ENCODE measurements around the gene RYR3.

Gene RYR3

DNA sequence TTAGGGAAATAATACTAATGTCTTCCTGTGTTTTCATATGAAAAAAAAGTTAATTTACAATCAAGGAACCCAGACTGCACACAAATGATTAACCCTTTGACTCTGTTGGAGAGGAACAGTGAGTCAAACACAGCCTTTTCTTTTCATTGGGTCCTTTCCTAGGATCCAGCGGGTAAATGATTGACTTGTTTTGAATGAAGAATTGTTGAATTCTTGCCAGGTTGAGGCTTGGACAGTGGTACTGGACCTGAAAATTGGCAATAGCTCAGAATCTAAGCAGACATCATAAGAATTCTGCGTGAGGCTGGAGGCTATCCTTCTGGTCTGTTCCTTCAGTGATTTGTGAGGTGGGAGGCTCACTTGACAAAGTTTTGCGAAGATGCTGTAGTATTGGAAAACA is 143.0 kb downstream of the RYR3 start:
- TF ChIP-seq, protein P1, sequence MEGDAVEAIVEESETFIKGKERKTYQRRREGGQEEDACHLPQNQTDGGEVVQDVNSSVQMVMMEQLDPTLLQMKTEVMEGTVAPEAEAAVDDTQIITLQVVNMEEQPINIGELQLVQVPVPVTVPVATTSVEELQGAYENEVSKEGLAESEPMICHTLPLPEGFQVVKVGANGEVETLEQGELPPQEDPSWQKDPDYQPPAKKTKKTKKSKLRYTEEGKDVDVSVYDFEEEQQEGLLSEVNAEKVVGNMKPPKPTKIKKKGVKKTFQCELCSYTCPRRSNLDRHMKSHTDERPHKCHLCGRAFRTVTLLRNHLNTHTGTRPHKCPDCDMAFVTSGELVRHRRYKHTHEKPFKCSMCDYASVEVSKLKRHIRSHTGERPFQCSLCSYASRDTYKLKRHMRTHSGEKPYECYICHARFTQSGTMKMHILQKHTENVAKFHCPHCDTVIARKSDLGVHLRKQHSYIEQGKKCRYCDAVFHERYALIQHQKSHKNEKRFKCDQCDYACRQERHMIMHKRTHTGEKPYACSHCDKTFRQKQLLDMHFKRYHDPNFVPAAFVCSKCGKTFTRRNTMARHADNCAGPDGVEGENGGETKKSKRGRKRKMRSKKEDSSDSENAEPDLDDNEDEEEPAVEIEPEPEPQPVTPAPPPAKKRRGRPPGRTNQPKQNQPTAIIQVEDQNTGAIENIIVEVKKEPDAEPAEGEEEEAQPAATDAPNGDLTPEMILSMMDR (IDR thresholded peaks at IDR 0.05; ENCODE audit: borderline replicate concordance, insufficient read depth, low read depth, low read length), result no peak
- H3K4me3 ChIP-seq (ENCODE audit: low read depth, low read length), result no peak overlapping the region

DNA sequence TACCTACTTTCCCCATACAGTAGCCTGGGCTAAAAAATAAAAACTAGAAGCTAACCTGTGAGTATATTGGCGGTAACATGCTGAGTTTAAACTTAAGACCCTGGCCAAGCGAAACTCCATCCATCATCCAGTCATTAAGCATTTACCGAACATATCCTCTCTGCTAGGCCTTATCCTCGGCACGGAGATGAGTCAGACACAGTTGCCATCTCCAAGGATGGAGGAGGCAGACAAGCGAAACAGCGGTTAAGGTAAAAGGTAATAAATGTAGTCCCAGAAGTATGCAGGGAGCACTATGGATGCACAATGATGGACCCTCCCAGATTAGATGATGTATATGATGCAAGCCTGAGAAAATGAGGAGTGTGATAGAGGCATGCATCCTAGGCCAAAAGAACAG is 143.6 kb downstream of the RYR3 start:
- TF ChIP-seq, protein P1 (IDR thresholded peaks at IDR 0.05; ENCODE audit: borderline replicate concordance, insufficient read depth, low read depth, low read length), result no peak

DNA sequence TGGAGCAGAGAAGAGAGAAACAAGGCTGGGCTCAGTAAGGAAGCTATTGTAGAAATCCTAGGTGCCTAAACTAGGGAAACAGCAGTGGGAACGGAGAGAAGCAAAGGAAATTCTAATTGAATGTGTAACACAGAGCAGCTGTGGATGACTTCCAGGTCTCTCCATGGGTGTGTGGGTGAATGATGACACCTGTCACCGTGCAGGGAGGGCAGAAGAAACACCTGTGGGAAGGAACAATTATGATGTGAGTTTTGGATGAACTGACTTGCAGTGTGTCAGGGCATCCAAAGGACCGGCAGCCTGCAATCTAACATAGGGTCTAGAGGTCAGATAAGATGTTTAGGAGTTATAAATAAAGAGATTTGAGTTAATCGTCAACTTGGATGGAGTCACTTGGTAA is 144.2 kb downstream of the RYR3 start:
- H3K4me3 ChIP-seq (ENCODE audit: low read depth, low read length), result no peak overlapping the region

More for the DNA sequence above, 143.6 kb downstream of the RYR3 start:
- H3K4me3 ChIP-seq (ENCODE audit: low read depth, low read length), result no peak overlapping the region

DNA sequence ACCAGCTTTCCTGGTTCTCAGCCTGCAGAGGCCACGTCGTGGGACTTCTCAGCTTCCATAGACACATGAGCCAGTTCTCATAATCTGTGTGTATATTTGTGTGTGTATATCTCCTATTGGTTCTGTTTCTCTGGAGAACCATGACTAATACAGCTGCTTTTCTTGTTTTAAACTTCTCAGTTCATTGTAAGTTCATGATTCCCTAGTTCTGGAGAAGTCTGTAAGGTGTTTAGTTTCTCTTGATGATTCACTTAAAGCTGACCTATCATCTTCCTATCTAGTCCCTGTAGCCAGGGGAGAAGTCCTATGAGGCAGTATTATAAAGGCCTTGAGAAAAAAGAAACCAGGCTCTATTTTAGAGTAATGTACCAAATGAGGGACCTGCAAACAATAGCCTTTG is 147.7 kb downstream of the RYR3 start:
- TF ChIP-seq, protein P1 (IDR thresholded peaks at IDR 0.05; ENCODE audit: borderline replicate concordance, insufficient read depth, low read depth, low read length), result no peak
- H3K4me3 ChIP-seq (ENCODE audit: low read depth, low read length), result no peak overlapping the region

More for the DNA sequence above, 144.2 kb downstream of the RYR3 start:
- TF ChIP-seq, protein P1 (IDR thresholded peaks at IDR 0.05; ENCODE audit: borderline replicate concordance, insufficient read depth, low read depth, low read length), result no peak

DNA sequence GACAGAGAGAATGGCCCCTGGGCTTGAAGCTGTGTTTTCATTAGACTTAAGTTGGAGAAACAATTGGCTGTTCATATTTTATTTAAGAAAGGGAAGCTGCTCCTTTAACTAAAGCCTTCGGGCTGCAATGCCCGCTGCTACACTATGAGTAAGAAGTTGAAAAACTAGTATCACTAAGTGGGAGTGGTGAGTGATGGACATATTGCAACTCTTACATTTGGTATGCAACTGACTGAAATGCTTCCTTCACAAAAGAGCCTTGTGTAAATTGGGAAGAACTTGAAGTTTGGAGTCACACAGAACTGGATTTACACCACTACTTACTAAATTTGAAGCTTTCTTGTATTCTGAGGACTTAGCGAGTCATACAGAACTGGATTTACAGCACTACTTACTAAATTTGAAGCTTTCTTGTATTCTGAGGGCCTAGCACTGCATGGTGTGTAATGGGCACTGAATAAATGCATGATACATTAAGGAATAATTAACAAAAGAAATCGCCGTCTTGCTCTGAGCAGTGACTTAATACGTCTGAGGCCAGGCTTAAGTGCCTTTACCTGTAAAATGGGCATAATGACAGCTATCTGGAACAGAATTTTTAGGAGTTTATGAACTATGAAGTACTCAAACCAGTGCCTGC is 149.5 kb downstream of the RYR3 start:
- TF ChIP-seq, protein P1 (IDR thresholded peaks at IDR 0.05; ENCODE audit: borderline replicate concordance, insufficient read depth, low read depth, low read length), result no peak
- H3K4me3 ChIP-seq (ENCODE audit: low read depth, low read length), result no peak overlapping the region

DNA sequence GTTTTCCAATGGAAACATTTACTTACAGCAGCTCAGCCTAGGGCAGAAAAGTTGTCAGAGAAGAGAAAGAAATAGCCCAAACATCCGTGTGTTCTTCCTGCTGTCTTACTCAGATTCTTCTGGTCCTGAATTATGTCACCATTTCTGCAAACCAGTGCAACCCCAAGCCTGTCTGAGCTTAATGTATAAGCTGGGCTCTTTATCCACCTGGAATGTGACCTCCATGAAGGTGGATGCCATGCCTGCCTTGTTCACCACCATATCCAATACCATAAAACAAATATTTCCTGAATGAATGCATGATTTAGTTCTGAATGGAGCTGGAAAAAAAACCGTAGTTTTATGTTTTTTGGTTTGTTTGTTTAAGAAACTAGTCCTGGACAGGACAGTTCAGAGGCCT is 150.9 kb downstream of the RYR3 start:
- no peak overlapping the region for H3K4me3 ChIP-seq (ENCODE audit: low read depth, low read length)
- TF ChIP-seq, protein P1 (IDR thresholded peaks at IDR 0.05; ENCODE audit: borderline replicate concordance, insufficient read depth, low read depth, low read length), result no peak

DNA sequence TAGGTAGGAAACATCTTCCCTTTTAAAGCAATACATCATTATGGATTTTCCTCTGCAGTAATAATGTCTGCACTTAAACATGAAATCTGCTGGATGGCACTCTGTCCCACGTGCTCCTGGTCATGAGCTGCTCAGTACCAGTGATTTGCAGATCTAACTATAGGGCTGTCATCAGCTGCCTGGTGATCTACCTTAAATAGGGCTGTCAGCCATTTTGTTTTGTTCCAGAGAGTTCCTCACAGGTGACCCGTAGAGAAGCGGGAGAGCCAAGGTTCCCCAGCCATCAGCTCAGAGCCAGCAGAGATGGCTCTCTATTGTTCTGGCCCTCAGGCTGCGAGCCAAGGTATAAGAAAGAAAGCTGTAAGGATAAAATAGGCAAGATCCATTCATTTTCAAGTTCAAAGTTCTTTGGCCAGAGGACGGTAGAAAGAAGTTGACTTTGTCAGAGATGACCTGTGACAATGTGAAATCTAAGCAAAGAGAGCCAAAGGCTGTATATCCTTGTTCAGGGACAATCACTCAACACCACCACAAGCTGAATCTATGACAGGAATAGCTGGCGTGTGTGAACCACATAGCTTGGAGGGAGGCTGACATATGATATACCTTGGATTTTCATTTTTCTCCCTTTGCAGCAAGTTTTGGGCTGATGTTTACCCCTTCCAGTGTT is 156.5 kb downstream of the RYR3 start:
- TF ChIP-seq, protein P1 (IDR thresholded peaks at IDR 0.05; ENCODE audit: borderline replicate concordance, insufficient read depth, low read depth, low read length), result no peak
- H3K4me3 ChIP-seq (ENCODE audit: low read depth, low read length), result no peak overlapping the region
